Vagina (tissue), 2 donors: Measurements from ENCODE around the gene GFER. TPM values are rescaled to one million over a fixed set of nuclear protein-coding genes. Genes with fewer than 3 reads are reported as not detected.

Source experiments
- DNase-seq, 2 donors: peaks; one replicate each; pipeline ENCODE4 v3.0.0-alpha.2; 2017; ENCODE audit errors: extremely low spot score in 2 of 2
- H3K27ac ChIP-seq: fragments of 200-600 bp; sonication (generic); one replicate; pipeline ENCODE4 v1.5.1; 2019
- H3K27me3 ChIP-seq: fragments of 200-600 bp; sonication (generic); one replicate; pipeline ENCODE4 v1.5.1; 2019
- H3K36me3 ChIP-seq, 2 donors: fragments of 200-600 bp; sonication (generic); one replicate each; pipeline ENCODE4 v1.5.1; 2017 to 2019
- H3K4me1 ChIP-seq: fragments of 200-600 bp; sonication (generic); one replicate; pipeline ENCODE4 v1.5.1; 2019
- H3K4me3 ChIP-seq, 2 donors: fragments of 200-600 bp; sonication (generic); 1 replicate in 1 of 2; 2 replicates in 1 of 2; pipeline ENCODE4 v1.5.1; 2016 to 2019
- H3K9me3 ChIP-seq: fragments of 200-600 bp; sonication (generic); one replicate; pipeline ENCODE4 v1.5.1; 2019
- POLR2A ChIP-seq, 2 donors: fragments of 450-650 bp; IDR thresholded peaks; one replicate each; pipeline ENCODE4 v1.6.1; 2017; ENCODE audit warnings: antibody characterized with exemption in 2 of 2, mild to moderate bottlenecking in 2 of 2, moderate library complexity in 2 of 2
- POLR2AphosphoS5 ChIP-seq, 2 donors: sonication (generic); formaldehyde crosslinking; IDR thresholded peaks; one replicate each; pipeline ENCODE4 v1.9.0; 2017; ENCODE audit warnings: antibody characterized with exemption in 2 of 2, mild to moderate bottlenecking in 2 of 2, low read depth in 1 of 2; ENCODE audit not compliant: insufficient read depth in 1 of 2
- intact Hi-C: fragments of 100-400 bp; cut with DNase I; formaldehyde crosslinking; loops from one replicate; pipeline ENCODE4 v1.15.1; 2023
- total RNA-seq: library from RNA; depleted of rRNA; stranded (reverse); fragments of >200 nt; gene quantifications from one replicate; pipeline ENCODE4 v1.2.3, GENCODE V29; 2016
- TF ChIP-seq, protein P1 (sequence below), 3 experiments: fragments of 450-650 bp in 2 of 3; fragments of 200-600 bp in 1 of 3; sonication (generic) in 1 of 3; IDR thresholded peaks; one replicate each; pipeline ENCODE4 v1.5.1; 2017 to 2019; ENCODE audit warnings: antibody characterized with exemption in 3 of 3, mild to moderate bottlenecking in 2 of 3, moderate library complexity in 2 of 3

Gene GFER
- total RNA-seq, 1 donor from 2014 or later = 11.5 TPM

- peaks cover 0 to 56% of the 10 kb centered on the region in 2 donors for H3K36me3 ChIP-seq
- intact Hi-C loops = no loop called here
- no peaks in the 10 kb centered on the region for H3K9me3 ChIP-seq
- peaks cover 17% of the 10 kb centered on the region for H3K4me1 ChIP-seq
- H3K27ac ChIP-seq = no peak overlapping the region
- no peaks in the 10 kb centered on the region for H3K27me3 ChIP-seq
- DNase-seq = no peak
- no peak overlapping the region for H3K4me3 ChIP-seq
- no peak for TF ChIP-seq POLR2A (IDR thresholded peaks at IDR 0.05)
- no peak for TF ChIP-seq POLR2AphosphoS5 (IDR thresholded peaks at IDR 0.05; ENCODE audit: insufficient read depth in 1 of 2, low read depth in 1 of 2)
- TF ChIP-seq, protein P1, sequence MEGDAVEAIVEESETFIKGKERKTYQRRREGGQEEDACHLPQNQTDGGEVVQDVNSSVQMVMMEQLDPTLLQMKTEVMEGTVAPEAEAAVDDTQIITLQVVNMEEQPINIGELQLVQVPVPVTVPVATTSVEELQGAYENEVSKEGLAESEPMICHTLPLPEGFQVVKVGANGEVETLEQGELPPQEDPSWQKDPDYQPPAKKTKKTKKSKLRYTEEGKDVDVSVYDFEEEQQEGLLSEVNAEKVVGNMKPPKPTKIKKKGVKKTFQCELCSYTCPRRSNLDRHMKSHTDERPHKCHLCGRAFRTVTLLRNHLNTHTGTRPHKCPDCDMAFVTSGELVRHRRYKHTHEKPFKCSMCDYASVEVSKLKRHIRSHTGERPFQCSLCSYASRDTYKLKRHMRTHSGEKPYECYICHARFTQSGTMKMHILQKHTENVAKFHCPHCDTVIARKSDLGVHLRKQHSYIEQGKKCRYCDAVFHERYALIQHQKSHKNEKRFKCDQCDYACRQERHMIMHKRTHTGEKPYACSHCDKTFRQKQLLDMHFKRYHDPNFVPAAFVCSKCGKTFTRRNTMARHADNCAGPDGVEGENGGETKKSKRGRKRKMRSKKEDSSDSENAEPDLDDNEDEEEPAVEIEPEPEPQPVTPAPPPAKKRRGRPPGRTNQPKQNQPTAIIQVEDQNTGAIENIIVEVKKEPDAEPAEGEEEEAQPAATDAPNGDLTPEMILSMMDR (IDR thresholded peaks at IDR 0.05) = no peak
These were observed 16.0 kb downstream of the GFER start for GRCh38 chr16:1999866-2000514.

DNA sequence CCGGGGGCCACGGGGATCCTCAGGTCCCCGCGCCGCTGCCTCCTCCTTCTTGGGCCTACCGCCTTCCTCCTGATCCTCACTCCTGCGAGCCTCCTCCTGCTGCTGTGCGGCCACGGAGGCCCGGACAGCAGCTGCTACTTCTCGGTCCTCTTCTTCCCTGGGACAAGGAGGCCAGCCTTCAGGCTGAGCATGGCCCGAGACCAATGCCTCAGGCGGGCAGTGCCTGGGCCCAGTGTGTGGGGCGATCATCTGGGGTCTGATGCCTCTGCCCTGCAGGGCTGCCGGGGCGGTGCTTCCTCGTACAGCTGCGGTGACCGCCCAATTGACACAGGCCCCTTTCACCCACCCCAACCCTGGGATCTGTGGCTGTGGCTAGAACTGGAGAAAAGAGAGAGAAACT lies 17.0 kb downstream of the GFER start:
- Histone ChIP-seq H3K9me3 (no peaks in the 10 kb centered on the region), H3K36me3 (peaks cover 0 to 56% of the 10 kb centered on the region in 2 donors), H3K27ac (no peak overlapping the region), H3K27me3 (no peaks in the 10 kb centered on the region), H3K4me1 (peaks cover 28% of the 10 kb centered on the region), H3K4me3 (no peak overlapping the region)
- intact Hi-C loops = no loop called here
- DNase-seq = no peak
- TF ChIP-seq POLR2AphosphoS5 (IDR thresholded peaks at IDR 0.05; ENCODE audit: insufficient read depth in 1 of 2, low read depth in 1 of 2) = no peak
- TF ChIP-seq, protein P1 (IDR thresholded peaks at IDR 0.05) = no peak
- no peak for TF ChIP-seq POLR2A (IDR thresholded peaks at IDR 0.05)

- TF ChIP-seq POLR2AphosphoS5 (IDR thresholded peaks at IDR 0.05; ENCODE audit: insufficient read depth in 1 of 2, low read depth in 1 of 2) (no peak), POLR2A (IDR thresholded peaks at IDR 0.05) (no peak)
- TF ChIP-seq, protein P1 (IDR thresholded peaks at IDR 0.05) = no peak
- H3K4me3 ChIP-seq = no peak overlapping the region
- peaks cover 34% of the 10 kb centered on the region for H3K4me1 ChIP-seq
- H3K27ac ChIP-seq = no peak overlapping the region
- intact Hi-C loops = no loop called here
- no peaks in the 10 kb centered on the region for H3K9me3 ChIP-seq
- H3K36me3 ChIP-seq = peaks cover 0 to 56% of the 10 kb centered on the region in 2 donors
- no peak for DNase-seq
- no peaks in the 10 kb centered on the region for H3K27me3 ChIP-seq
These were observed 17.7 kb downstream of the GFER start for GRCh38 chr16:2001456-2002355.

DNA sequence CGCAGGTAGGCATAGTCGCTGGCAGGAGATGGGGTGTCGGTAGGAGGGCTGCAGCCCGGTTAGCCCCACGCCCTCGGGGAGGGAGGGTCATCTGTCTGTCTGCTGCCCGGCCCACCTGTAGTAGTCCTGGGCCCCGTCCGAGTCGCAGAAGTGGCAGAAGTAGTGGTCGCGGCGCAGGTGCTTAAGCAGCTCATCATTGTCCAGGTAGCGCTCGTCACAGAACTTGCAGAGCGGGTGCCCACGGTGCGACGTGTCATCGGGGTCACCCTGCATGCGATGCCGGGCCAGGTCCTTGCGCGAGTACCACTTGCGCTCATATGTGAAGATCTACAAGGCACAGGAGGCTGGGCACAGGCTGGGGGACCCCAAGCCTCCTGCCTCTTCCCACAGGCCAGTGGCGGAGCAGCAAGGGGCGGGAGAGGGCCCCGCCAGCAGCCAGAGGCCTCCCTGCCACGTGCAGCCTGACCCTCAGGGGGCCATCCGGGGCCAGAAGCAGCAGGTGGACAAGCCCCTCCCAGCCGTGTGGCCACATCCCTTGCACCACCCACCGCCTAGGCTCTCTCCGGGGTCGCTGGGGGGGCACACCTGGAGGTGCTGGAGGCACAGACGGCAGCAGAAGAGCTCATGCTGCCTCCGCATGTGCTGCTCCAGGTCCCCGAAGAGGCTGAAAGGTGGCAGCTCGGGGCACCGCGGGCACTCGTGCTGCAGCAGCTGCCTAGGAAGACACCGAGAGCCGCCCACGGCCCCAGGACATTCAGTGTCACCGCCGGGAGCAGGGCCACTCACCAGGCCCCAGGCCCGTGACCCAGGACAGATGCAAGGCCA lies 18.6 kb downstream of the GFER start:
- Histone ChIP-seq H3K27me3 (no peaks in the 10 kb centered on the region), H3K9me3 (no peaks in the 10 kb centered on the region), H3K27ac (no peak overlapping the region), H3K4me3 (no peak overlapping the region), H3K4me1 (peaks cover 43% of the 10 kb centered on the region), H3K36me3 (peaks cover 0 to 56% of the 10 kb centered on the region in 2 donors)
- intact Hi-C loops = no loop called here
- no peak for DNase-seq
- TF ChIP-seq POLR2AphosphoS5 (IDR thresholded peaks at IDR 0.05; ENCODE audit: insufficient read depth in 1 of 2, low read depth in 1 of 2) (no peak), POLR2A (IDR thresholded peaks at IDR 0.05) (no peak)
- TF ChIP-seq, protein P1 (IDR thresholded peaks at IDR 0.05) = no peak
